Heart left ventricle (tissue), 16 donors: ENCODE results near the gene KREMEN1. TPM values are rescaled to one million over a fixed set of nuclear protein-coding genes. Genes with fewer than 3 reads are reported as not detected.

Experiments used
- ATAC-seq, 4 donors: fragments of 200-7000 bp; cut with Tn5 transposase; one replicate each; pipeline ENCODE4 v1.9.1; 2020 to 2022; ENCODE audit warnings: moderate library complexity in 4 of 4, mild to moderate bottlenecking in 3 of 4, moderate number of reproducible peaks in 1 of 4
- DNase-seq, 5 donors: peaks; one replicate each; pipeline ENCODE4 v3.0.0-alpha.2; 2020
- H3K27ac ChIP-seq, 12 donors: fragments of 200-600 bp; sonication (generic) in 4 of 12; one replicate each; pipeline versions ENCODE4 v1.5.0 to v1.8.0; 2016 to 2022; ENCODE audit warnings: mild to moderate bottlenecking in 2 of 12
- H3K27me3 ChIP-seq, 9 donors: fragments of 200-600 bp; sonication (generic) in 2 of 9; one replicate each; pipeline versions ENCODE4 v1.5.1 to v1.8.0; 2016 to 2022; ENCODE audit warnings: mild to moderate bottlenecking in 3 of 9
- H3K36me3 ChIP-seq, 9 donors: fragments of 200-600 bp; sonication (generic) in 2 of 9; one replicate each; pipeline versions ENCODE4 v1.5.0 to v1.8.0; 2018 to 2022; ENCODE audit warnings: mild to moderate bottlenecking in 2 of 9
- H3K4me1 ChIP-seq, 12 donors: fragments of 200-600 bp; sonication (generic) in 4 of 12; one replicate each; pipeline versions ENCODE4 v1.5.0 to v1.8.0; 2016 to 2022; ENCODE audit warnings: mild to moderate bottlenecking in 3 of 12
- H3K4me3 ChIP-seq, 12 donors: fragments of 200-600 bp; sonication (generic) in 4 of 12; one replicate each; pipeline versions ENCODE4 v1.5.0 to v1.8.0; 2017 to 2022; ENCODE audit warnings: mild to moderate bottlenecking in 9 of 12, moderate library complexity in 4 of 12
- H3K9me3 ChIP-seq, 12 donors: fragments of 200-600 bp; sonication (generic) in 4 of 12; one replicate each; pipeline versions ENCODE4 v1.5.0 to v1.8.0; 2016 to 2022; ENCODE audit warnings: mild to moderate bottlenecking in 1 of 12
- CTCF ChIP-seq, 12 donors: fragments of 200-600 bp; sonication (generic) in 4 of 12; IDR thresholded peaks; one replicate each; pipeline versions ENCODE4 v1.5.0 to v1.8.0; 2018 to 2022; ENCODE audit warnings: antibody characterized with exemption in 12 of 12, mild to moderate bottlenecking in 5 of 12
- POLR2A ChIP-seq, 2 donors: fragments of 450-650 bp; IDR thresholded peaks; one replicate each; pipeline ENCODE4 v1.6.1; 2017; ENCODE audit warnings: antibody characterized with exemption in 2 of 2, mild to moderate bottlenecking in 2 of 2, moderate library complexity in 2 of 2
- WGBS, 4 donors: extraction: QIAGEN DNeasy Blood & Tissue Kit in 2 of 4; methylation state at CpG; one replicate each; pipeline versions ENCODE4 v1.1.5 to v1.1.7; 2013 to 2018; 5-methylcytosine and 5-hydroxymethylcytosine counted together
- intact Hi-C, 10 donors: fragments of 100-400 bp; cut with DNase I; formaldehyde crosslinking; loops; one replicate each; pipeline versions ENCODE4 v1.11.1 to v1.14.2; 2022
- polyA plus RNA-seq, 2 donors: library from polyadenylated mRNA; stranded (reverse); fragments of 200-250 nt; gene quantifications; one replicate each; pipeline ENCODE4 v1.2.3, GENCODE V29; 2013
- total RNA-seq, 9 donors: library from RNA; depleted of rRNA in 2 of 9; stranded (reverse); fragments of >200 nt in 2 of 9; fragmentation: NEBNext Ultra II Directional in 3 of 9; extraction: Animal tissue kit (Norgen Biotek cat#: 25700) in 3 of 9; gene quantifications; one replicate each; pipeline versions ENCODE4 v1.1.0 to v1.2.4, GENCODE V29; 2016 to 2023
- donor health status: ischemic (EF 13 %, LVEDD 7.1; RV severe dilation, severe dysfunction).
- donor health status: healthy with polysubstance abuse.
- donor health status: DM: no; HTN: yes; CAD: no.
- donor health status: DM: no; HTN: no; CAD: no.
- donor health status: ischemic (EF 25% LVEDD 6.9; RV normal size, moderate dysfunction).
- donor health status: ischemic (EF 25% LVEDD 5.7; RV mildly dilated, moderate dysfunction).
- donor health status: healthy.
- donor health status: DM: yes; HTN: yes; CAD: no.
- donor health status: ischemic (EF 35%, LVEDD 5.7; RV mildly dilated, moderate dysfunction).
- donor health status: nonischemic (EF 11% LVEDD 7.7; RV severe dilation, severe dysfunction).
- donor health status: DM: yes; HTN: yes; CAD: no.
- donor health status: PGD.
- donor health status: ischemic (EF 29% LVEDD 5.4; RV normal size, mild dysfunction).
- donor health status: nonischemic (EF 23%, LVEDD 6.1; RV moderate dilation, normal function).

KREMEN1 gene
- total and polyA plus RNA-seq, 11 donors: 24.3 to 67.8 (median 36.4) TPM

- ATAC-seq (no peak), DNase-seq (no peak)
- Histone ChIP-seq H3K4me3 (no peak overlapping the region), H3K9me3 (peaks cover 0 to 36% (median 19%) of the 10 kb centered on the region in 12 donors), H3K36me3 (no peaks in the 10 kb centered on the region), H3K4me1 (peaks cover 0 to 11% (median 0%) of the 10 kb centered on the region in 12 donors), H3K27ac (no peak overlapping the region), H3K27me3 (no peaks in the 10 kb centered on the region)
- intact Hi-C loops: no loop called here
- 85 to 92% (median 89%) methylated on average over 10 of the region's 10 CpGs for WGBS, 4 donors
- TF ChIP-seq CTCF (IDR thresholded peaks at IDR 0.05) (no peak), POLR2A (IDR thresholded peaks at IDR 0.05) (no peak)
These were observed 98.9 kb downstream of the KREMEN1 start for GRCh38 chr22:29171721-29172120.

- Histone ChIP-seq H3K4me1 (peaks cover 0 to 7% (median 0%) of the 10 kb centered on the region in 12 donors), H3K36me3 (no peaks in the 10 kb centered on the region), H3K4me3 (no peak overlapping the region), H3K27me3 (no peaks in the 10 kb centered on the region), H3K27ac (no peak overlapping the region), H3K9me3 (peaks cover 0 to 36% (median 19%) of the 10 kb centered on the region in 12 donors)
- ATAC-seq (no peak), DNase-seq (no peak)
- TF ChIP-seq CTCF (IDR thresholded peaks at IDR 0.05): no peak
- no peak for TF ChIP-seq POLR2A (IDR thresholded peaks at IDR 0.05)
- intact Hi-C loops: no loop called here
- WGBS, 4 donors: 91 to 100% (median 93%) methylated on average over 4 to 6 of the region's 6 CpGs
These were observed 99.4 kb downstream of the KREMEN1 start for GRCh38 chr22:29172216-29172615.

GRCh38 chr22:29175312-29175835 lies 102.5 kb downstream of the KREMEN1 start:
- no peak for ATAC-seq
- 81 to 87% (median 84%) methylated on average over 1 of the region's 1 CpG for WGBS, 4 donors

More at GRCh38 chr22:29175312-29175835, 102.5 kb downstream of the KREMEN1 start:
- Histone ChIP-seq H3K27me3 (no peaks in the 10 kb centered on the region), H3K9me3 (peaks cover 0 to 36% (median 21%) of the 10 kb centered on the region in 12 donors), H3K4me3 (no peak overlapping the region), H3K27ac (no peak overlapping the region), H3K4me1 (no peaks in the 10 kb centered on the region), H3K36me3 (no peaks in the 10 kb centered on the region)
- TF ChIP-seq POLR2A (IDR thresholded peaks at IDR 0.05): no peak
- TF ChIP-seq CTCF (IDR thresholded peaks at IDR 0.05): no peak
- intact Hi-C loops: no loop called here
- DNase-seq: no peak
